Neural cell (in vitro differentiated cells): ENCODE data around the gene CMTM3. TPM values are rescaled to one million over a fixed set of nuclear protein-coding genes. Genes with fewer than 3 reads are reported as not detected.
A peak's percentile ranks its signal among the peaks of the same experiment; 100 is the strongest.

Experiments
- H2AFZ ChIP-seq: fragments of 200-600, 300-800 bp; sonication (generic), shearing (Covaris generic); 2 replicates; pipeline ENCODE4 v1.6.0; 2014; ENCODE audit warnings: low read depth, mild to moderate bottlenecking, antibody characterized with exemption, low read length, moderate library complexity
- H3F3A ChIP-seq: fragments of 200-600 bp; shearing (Covaris generic); 2 replicates; pipeline ENCODE4 v1.6.1; 2016; ENCODE audit warnings: mild to moderate bottlenecking, moderate library complexity, mixed read lengths, antibody characterized with exemption, low read length; ENCODE audit not compliant: insufficient read depth, poor library complexity, severe bottlenecking
- H3K27ac ChIP-seq: fragments of 200-600, 300-800 bp; sonication (generic), shearing (Covaris generic); 2 replicates; pipeline ENCODE4 v1.5.1; 2014; ENCODE audit warnings: mild to moderate bottlenecking, low read length, moderate library complexity
- H3K27me3 ChIP-seq: fragments of 300-800, 200-600 bp; sonication (generic), shearing (Covaris generic); 2 replicates; pipeline ENCODE4 v1.6.0; 2014; ENCODE audit warnings: mild to moderate bottlenecking, low read depth, low read length, moderate library complexity; ENCODE audit not compliant: insufficient read depth
- H3K36me3 ChIP-seq: fragments of 300-800, 200-600 bp; sonication (generic), shearing (Covaris generic); 2 replicates; pipeline ENCODE4 v1.5.1; 2014; ENCODE audit warnings: mild to moderate bottlenecking, antibody characterized with exemption, low read length, moderate library complexity; ENCODE audit not compliant: insufficient read depth
- H3K4me2 ChIP-seq: fragments of 300-800, 200-600 bp; sonication (generic), shearing (Covaris generic); 2 replicates; pipeline ENCODE4 v1.6.0; 2014; ENCODE audit warnings: mild to moderate bottlenecking, low read length
- H3K4me3 ChIP-seq: fragments of 300-800, 200-600 bp; sonication (generic), shearing (Covaris generic); 2 replicates; pipeline ENCODE4 v1.5.1; 2014; ENCODE audit warnings: mild to moderate bottlenecking, low read length, moderate library complexity
- H3K79me2 ChIP-seq: fragments of 200-600 bp; shearing (Covaris generic); replicated peaks from 2 replicates; pipeline ENCODE4 v1.6.0; 2014; ENCODE audit warnings: mild to moderate bottlenecking, low read length, moderate library complexity; ENCODE audit not compliant: insufficient read depth
- H3K9ac ChIP-seq: fragments of 300-800, 200-600 bp; sonication (generic), shearing (Covaris generic); 2 replicates; pipeline ENCODE4 v1.6.1; 2016; ENCODE audit warnings: mild to moderate bottlenecking, low read length, mixed read lengths
- H3K9me2 ChIP-seq: fragments of 200-600 bp; shearing (Covaris generic); 2 replicates; pipeline ENCODE4 v1.6.1; 2016; ENCODE audit warnings: mild to moderate bottlenecking, low read length, mixed read lengths; ENCODE audit not compliant: insufficient read depth
- H3K9me3 ChIP-seq: fragments of 200-600, 300-800 bp; sonication (generic), shearing (Covaris generic); 2 replicates; pipeline ENCODE4 v1.6.1; 2016; ENCODE audit warnings: mild to moderate bottlenecking, mixed run types, low read length, moderate library complexity, mixed read lengths
- H4K20me1 ChIP-seq: fragments of 200-600 bp; shearing (Covaris generic); 2 replicates; pipeline ENCODE4 v1.6.1; 2016; ENCODE audit warnings: mild to moderate bottlenecking, mixed run types; ENCODE audit not compliant: insufficient read depth
- CTCF ChIP-seq: fragments of 450-650 bp; IDR thresholded peaks from 2 replicates; pipeline ENCODE4 v1.5.1; 2014; ENCODE audit warnings: antibody characterized with exemption, mild to moderate bottlenecking, moderate library complexity; ENCODE audit not compliant: poor library complexity, severe bottlenecking
- EZH2 ChIP-seq: fragments of 200-600, 300-800 bp; shearing (Covaris generic), sonication (generic); IDR thresholded peaks from 2 replicates; pipeline ENCODE4 v1.6.1; 2014; ENCODE audit warnings: antibody characterized with exemption, low read length, borderline replicate concordance, mild to moderate bottlenecking; ENCODE audit not compliant: insufficient read depth, poor library complexity, severe bottlenecking
- MXI1 ChIP-seq: fragments of 450-650 bp; conservative IDR thresholded peaks from 2 replicates; pipeline ENCODE4 v1.6.1; 2014; ENCODE audit warnings: antibody characterized with exemption, mild to moderate bottlenecking; ENCODE audit not compliant: poor library complexity, severe bottlenecking
- POLR2AphosphoS5 ChIP-seq: IDR thresholded peaks from 2 replicates; pipeline ENCODE4 v1.6.1; 2012
- RAD21 ChIP-seq: fragments of 450-650 bp; conservative IDR thresholded peaks from 2 replicates; pipeline ENCODE4 v1.6.1; 2014; ENCODE audit warnings: antibody characterized with exemption, mild to moderate bottlenecking, moderate library complexity
- REST ChIP-seq: IDR thresholded peaks from 2 replicates; pipeline ENCODE4 v1.6.1; 2012; ENCODE audit warnings: borderline replicate concordance
- SMC3 ChIP-seq: fragments of 450-650 bp; conservative IDR thresholded peaks from 2 replicates; pipeline ENCODE4 v1.6.1; 2014; ENCODE audit warnings: antibody characterized with exemption, mild to moderate bottlenecking, moderate library complexity; ENCODE audit not compliant: poor library complexity
- TAF1 ChIP-seq: IDR thresholded peaks from 2 replicates; pipeline ENCODE4 v1.6.1; 2012; ENCODE audit warnings: low read depth
- polyA plus RNA-seq: library from polyadenylated mRNA; depleted of rRNA; stranded (reverse); fragments of >200 nt; gene quantifications from 2 replicates; pipeline ENCODE4 v1.2.3, GENCODE V29; 2014

The CMTM3 gene
- polyA plus RNA-seq, 1 donor from 2014 or later: 7.7 TPM

GRCh38 chr16:66651965-66652364 is 47.5 kb downstream of the CMTM3 start:
- Histone ChIP-seq H3K4me2 (peak overlapping the region; percentile 68), H3K27ac (peak overlapping the region; percentile 80), H3K27me3 (no peaks in the 10 kb centered on the region), H3F3A (peaks cover 7% of the 10 kb centered on the region), H3K79me2 (no peaks in the 10 kb centered on the region), H3K9me3 (no peaks in the 10 kb centered on the region), H4K20me1 (no peaks in the 10 kb centered on the region), H3K4me3 (peak overlapping the region; percentile 64), H3K9me2 (no peaks in the 10 kb centered on the region), H3K36me3 (no peaks in the 10 kb centered on the region), H3K9ac (peak overlapping the region; percentile 56), H2AFZ (no peak overlapping the region)
- TF ChIP-seq CTCF: no peak
- no peak for TF ChIP-seq RAD21
- TF ChIP-seq SMC3: no peak
- no peak for TF ChIP-seq REST
- TF ChIP-seq EZH2: no peak
- no peak for TF ChIP-seq POLR2AphosphoS5

GRCh38 chr16:66652661-66653360 is 48.3 kb downstream of the CMTM3 start:
- H3K27ac ChIP-seq: no peak overlapping the region
- no peaks in the 10 kb centered on the region for H3K27me3 ChIP-seq
- no peak overlapping the region for H3K4me2 ChIP-seq
- no peak overlapping the region for H2AFZ ChIP-seq
- no peaks in the 10 kb centered on the region for H3K9me3 ChIP-seq
- no peaks in the 10 kb centered on the region for H3K9me2 ChIP-seq
- peaks cover 7% of the 10 kb centered on the region for H3F3A ChIP-seq
- H4K20me1 ChIP-seq: no peaks in the 10 kb centered on the region
- no peaks in the 10 kb centered on the region for H3K79me2 ChIP-seq
- TF ChIP-seq REST: no peak
- TF ChIP-seq SMC3: no peak
- TF ChIP-seq TAF1: no peak
- no peak for TF ChIP-seq MXI1
- H3K9ac ChIP-seq: no peak overlapping the region
- no peaks in the 10 kb centered on the region for H3K36me3 ChIP-seq
- H3K4me3 ChIP-seq: no peak overlapping the region
